ENCODE measurements around the gene CCDC102A.

Gene CCDC102A

GRCh38 chr16:57519796-57520360 lies 16.5 kb downstream of the CCDC102A start:
- peak; percentile 67 for DNase-seq (ENCODE audit: low read depth in 1 of 2, low spot score in 1 of 2)

GRCh38 chr16:57518922-57519321 lies 17.4 kb downstream of the CCDC102A start:
- no peak for DNase-seq (ENCODE audit: low read depth in 1 of 2, low spot score in 1 of 2)

- no peak for DNase-seq (ENCODE audit: low read depth in 1 of 2, low spot score in 1 of 2)
These were observed 17.9 kb downstream of the CCDC102A start for GRCh38 chr16:57518520-57518919.

- no peak for DNase-seq (ENCODE audit: low read depth in 1 of 2, low spot score in 1 of 2)
These were observed 18.7 kb downstream of the CCDC102A start for GRCh38 chr16:57517397-57518367.

GRCh38 chr16:57516773-57517172 lies 19.6 kb downstream of the CCDC102A start:
- DNase-seq (ENCODE audit: low read depth in 1 of 2, low spot score in 1 of 2), result no peak

GRCh38 chr16:57516176-57516725 lies 20.1 kb downstream of the CCDC102A start:
- DNase-seq (ENCODE audit: low read depth in 1 of 2, low spot score in 1 of 2), result no peak

GRCh38 chr16:57514791-57515600 lies 21.4 kb downstream of the CCDC102A start:
- DNase-seq (ENCODE audit: low read depth in 1 of 2, low spot score in 1 of 2), result no peak

- DNase-seq (ENCODE audit: low read depth in 1 of 2, low spot score in 1 of 2), result no peak
These were observed 22.0 kb downstream of the CCDC102A start for GRCh38 chr16:57514371-57514770.

GRCh38 chr16:57513371-57514102 lies 22.8 kb downstream of the CCDC102A start:
- DNase-seq (ENCODE audit: low read depth in 1 of 2, low spot score in 1 of 2), result no peak

GRCh38 chr16:57512296-57513001 lies 23.9 kb downstream of the CCDC102A start:
- no peak for DNase-seq (ENCODE audit: low read depth in 1 of 2, low spot score in 1 of 2)

GRCh38 chr16:57510016-57510871 lies 26.1 kb downstream of the CCDC102A start:
- DNase-seq (ENCODE audit: low read depth in 1 of 2, low spot score in 1 of 2), result no peak

GRCh38 chr16:57509231-57509923 lies 27.0 kb downstream of the CCDC102A start:
- DNase-seq (ENCODE audit: low read depth in 1 of 2, low spot score in 1 of 2), result no peak

GRCh38 chr16:57508035-57508425 lies 28.3 kb downstream of the CCDC102A start:
- no peak for DNase-seq (ENCODE audit: low read depth in 1 of 2, low spot score in 1 of 2)

GRCh38 chr16:57507136-57508034 lies 29.0 kb downstream of the CCDC102A start:
- no peak for DNase-seq (ENCODE audit: low read depth in 1 of 2, low spot score in 1 of 2)

GRCh38 chr16:57505169-57505568 lies 31.2 kb downstream of the CCDC102A start:
- DNase-seq (ENCODE audit: low read depth in 1 of 2, low spot score in 1 of 2), result no peak

- no peak for DNase-seq (ENCODE audit: low read depth in 1 of 2, low spot score in 1 of 2)
These were observed 31.9 kb downstream of the CCDC102A start for GRCh38 chr16:57504491-57504890.

- DNase-seq (ENCODE audit: low read depth in 1 of 2, low spot score in 1 of 2), result no peak
These were observed 32.4 kb downstream of the CCDC102A start for GRCh38 chr16:57504001-57504400.
